ENCODE data around the gene CRABP1. TPM values are rescaled to one million over a fixed set of nuclear protein-coding genes. Genes with fewer than 3 reads are reported as not detected.

The CRABP1 gene
- total and polyA plus RNA-seq, 4 donors, result 1.9 TPM; not detected in 3

DNA sequence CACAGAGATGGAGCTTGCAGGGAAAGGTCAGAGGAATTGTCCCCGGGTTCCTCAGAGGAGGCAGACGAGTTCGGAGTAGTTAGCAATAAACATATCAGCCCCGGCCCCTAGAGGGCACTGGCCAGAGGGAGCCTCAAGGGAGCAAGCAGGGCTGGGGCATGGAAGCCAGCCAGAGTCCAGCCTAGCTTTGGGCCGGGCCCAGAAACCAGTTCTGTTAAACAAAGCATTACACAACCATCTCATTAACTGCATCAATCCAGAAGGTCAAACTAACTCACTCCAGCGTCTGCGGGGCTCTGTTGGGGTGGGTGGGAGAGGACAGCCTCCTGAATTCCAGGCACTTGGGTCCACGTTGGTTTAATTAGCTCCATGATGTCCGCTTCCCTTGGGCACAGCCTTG lies 56.8 kb downstream of the CRABP1 start:
- intact Hi-C loops (cut with DNase I), result no loop called here
- no peaks in the 10 kb centered on the region for H3K27me3 ChIP-seq (ENCODE audit: control insufficient read depth in 1 of 2, insufficient read depth in 2 of 2, low read length in 1 of 2)
- H3K36me3 ChIP-seq (ENCODE audit: control insufficient read depth in 1 of 2, insufficient read depth in 2 of 2, low read length in 1 of 2), result no peaks in the 10 kb centered on the region
- peak; percentile 59 to 76 for DNase-seq
- no peaks in the 10 kb centered on the region for H3K4me1 ChIP-seq (ENCODE audit: control insufficient read depth in 1 of 2, insufficient read depth in 2 of 2, low read length in 2 of 2)
- no peak overlapping the region for H3K27ac ChIP-seq (ENCODE audit: low read depth in 1 of 2, low read length in 2 of 2)
- no peak for ATAC-seq (ENCODE audit: low FRiP score)
- no peaks in the 10 kb centered on the region for H3K9me3 ChIP-seq (ENCODE audit: control insufficient read depth, low read length)
- 15 to 26% methylated on average over 9 of the region's 9 CpGs for WGBS, 2 donors
- no peak overlapping the region for H3K4me3 ChIP-seq (ENCODE audit: low read length in 2 of 2)

DNA sequence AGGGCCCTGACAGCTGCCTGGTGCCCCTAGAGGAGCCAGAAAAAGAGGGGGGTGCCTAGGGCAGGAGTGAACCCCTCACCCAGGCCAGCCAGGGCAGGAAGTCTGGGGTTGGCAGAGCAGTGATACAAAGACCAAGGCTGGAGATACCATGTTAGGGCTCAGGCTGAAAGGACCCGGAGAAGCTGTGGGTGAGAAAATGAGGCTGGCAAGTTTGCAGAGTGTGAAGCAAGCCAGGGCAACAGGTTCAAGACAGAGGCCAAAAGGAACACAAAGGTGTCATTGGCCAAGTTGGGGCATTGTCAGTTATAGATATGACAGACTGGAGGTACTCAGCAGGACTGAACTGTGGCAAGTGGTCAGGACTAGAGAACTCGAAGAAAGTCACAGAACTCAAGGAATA lies 57.2 kb downstream of the CRABP1 start:
- ATAC-seq (ENCODE audit: low FRiP score), result no peak
- intact Hi-C loops (cut with DNase I), result no loop called here
- Histone ChIP-seq H3K4me1 (ENCODE audit: control insufficient read depth in 1 of 2, insufficient read depth in 2 of 2, low read length in 2 of 2) (no peaks in the 10 kb centered on the region), H3K4me3 (ENCODE audit: low read length in 2 of 2) (no peak overlapping the region), H3K27ac (ENCODE audit: low read depth in 1 of 2, low read length in 2 of 2) (no peak overlapping the region), H3K27me3 (ENCODE audit: control insufficient read depth in 1 of 2, insufficient read depth in 2 of 2, low read length in 1 of 2) (no peaks in the 10 kb centered on the region), H3K9me3 (ENCODE audit: control insufficient read depth, low read length) (no peaks in the 10 kb centered on the region), H3K36me3 (ENCODE audit: control insufficient read depth in 1 of 2, insufficient read depth in 2 of 2, low read length in 1 of 2) (no peaks in the 10 kb centered on the region)
- 90 to 91% methylated on average over 2 of the region's 2 CpGs for WGBS, 2 donors
- no peak for DNase-seq

Other genes starting within 250 kb of the CRABP1 start
- gene SH2D7, start 247.8 kb upstream of the CRABP1 start, total RNA-seq, result not detected
- gene SH2D7, start 247.8 kb upstream of the CRABP1 start, polyA plus RNA-seq, result 1 to 10 TPM in 1 of 2 donors, not detected in 1; 1.0 TPM
- gene CIB2, start 208.9 kb upstream of the CRABP1 start, total RNA-seq, result 1 to 10 TPM; 6.3 to 6.9 TPM
- 1 to 10 TPM; 8.4 to 9.1 TPM for gene CIB2, start 208.9 kb upstream of the CRABP1 start, polyA plus RNA-seq
- gene IDH3A, start 191.0 kb upstream of the CRABP1 start, total RNA-seq, result 10 to 100 TPM; 60.7 to 68.3 TPM
- gene IDH3A, start 191.0 kb upstream of the CRABP1 start, polyA plus RNA-seq, result 10 to 100 TPM; 36.7 to 99.3 TPM
- not detected for gene ACSBG1, start 105.8 kb upstream of the CRABP1 start, total RNA-seq
- under 1 TPM; 0.18 to 0.25 TPM for gene ACSBG1, start 105.8 kb upstream of the CRABP1 start, polyA plus RNA-seq
- gene DNAJA4, start 75.8 kb upstream of the CRABP1 start, total RNA-seq, result 10 to 100 TPM; 20.2 to 53.0 TPM
- 10 to 100 TPM; 12.0 to 17.0 TPM for gene DNAJA4, start 75.8 kb upstream of the CRABP1 start, polyA plus RNA-seq
- gene SKIC8, start 40.7 kb upstream of the CRABP1 start, total RNA-seq, result 10 to 100 TPM; 41.4 to 48.3 TPM
- gene SKIC8, start 40.7 kb upstream of the CRABP1 start, polyA plus RNA-seq, result 10 to 100 TPM; 61.1 to 65.2 TPM
- gene IREB2, start 97.9 kb downstream of the CRABP1 start, total RNA-seq, result 10 to 100 TPM; 33.9 to 49.4 TPM
- gene IREB2, start 97.9 kb downstream of the CRABP1 start, polyA plus RNA-seq, result 10 to 100 TPM in 1 of 2 donors, 1 to 10 TPM in 1; 7.9 to 10.1 TPM
- 1 to 10 TPM; 4.5 to 8.0 TPM for gene HYKK, start 167.2 kb downstream of the CRABP1 start, total RNA-seq
- 1 to 10 TPM in 1 of 2 donors, under 1 TPM in 1; 0.88 to 8.6 TPM for gene HYKK, start 167.2 kb downstream of the CRABP1 start, polyA plus RNA-seq
- gene PSMA4, start 200.1 kb downstream of the CRABP1 start, total RNA-seq, result 10 to 100 TPM; 88.5 to 97.1 TPM
- 100 to 1,000 TPM; 126 to 204 TPM for gene PSMA4, start 200.1 kb downstream of the CRABP1 start, polyA plus RNA-seq
- 1 to 10 TPM in 1 of 2 donors, under 1 TPM in 1; 0.84 to 1.6 TPM for gene CHRNA5, start 225.2 kb downstream of the CRABP1 start, total RNA-seq
- under 1 TPM; 0.25 to 0.41 TPM for gene CHRNA5, start 225.2 kb downstream of the CRABP1 start, polyA plus RNA-seq

Measured in aorta (tissue), 5 donors.